ACHN (cell line): ENCODE measurements around the gene SLC34A1.

ENCODE experiments used
- DNase-seq: peaks from one replicate; pipeline ENCODE4 v3.0.0-alpha.2; 2015
- in situ Hi-C: cut with HindIII; loops from 2 replicates; pipeline ENCODE4 v1.10.0; 2017; ENCODE audit warnings: low sequenced_read_pairs, low pct_ligation_motif_present, low pct_unique_long_range_greater_than_20kb

SLC34A1 gene

DNA sequence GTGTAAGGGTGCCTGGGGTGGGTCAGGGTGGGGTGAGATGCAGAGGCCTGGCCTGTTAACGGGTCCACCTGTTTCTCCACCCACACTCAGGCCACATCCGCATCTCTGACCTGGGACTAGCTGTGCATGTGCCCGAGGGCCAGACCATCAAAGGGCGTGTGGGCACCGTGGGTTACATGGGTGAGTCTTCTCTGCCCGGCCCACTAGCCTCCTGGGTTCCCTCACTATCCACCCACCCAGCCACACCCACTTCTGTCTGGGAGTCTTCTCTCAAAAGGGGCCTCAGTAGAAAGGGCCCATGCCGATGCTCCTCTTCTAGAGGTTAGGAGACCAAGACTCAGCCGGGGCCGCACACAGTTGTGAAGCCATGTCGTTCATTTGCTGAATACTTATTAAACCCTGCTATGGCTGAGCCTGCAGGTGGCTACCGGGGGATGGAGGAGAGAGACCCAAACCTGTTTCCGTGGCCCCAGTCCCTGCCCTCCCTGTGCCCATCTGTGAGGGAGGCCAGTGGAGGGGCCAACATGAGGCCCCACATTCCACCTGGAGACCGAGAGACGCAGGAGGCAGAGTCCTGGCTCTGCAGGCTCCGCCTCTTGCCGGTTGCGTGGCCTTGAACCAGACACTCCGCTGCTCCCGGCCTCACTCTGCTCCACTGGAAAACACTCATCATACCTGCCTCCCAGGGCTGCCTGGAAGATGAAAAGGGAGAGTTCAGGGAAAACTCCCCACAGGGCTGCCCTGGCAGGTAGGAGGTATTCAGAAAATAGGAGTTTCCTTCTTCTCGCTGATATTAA is 50.9 kb downstream of the SLC34A1 start:
- in situ Hi-C loops: no loop called here

GRCh38 chr5:177435847-177436536 is 51.8 kb downstream of the SLC34A1 start:
- DNase-seq: no peak
- in situ Hi-C loops: no loop called here

More for the DNA sequence above, 50.9 kb downstream of the SLC34A1 start:
- no peak for DNase-seq

- DNase-seq: no peak
- in situ Hi-C loops: no loop called here
Observed at GRCh38 chr5:177437623-177438022, 53.4 kb downstream of the SLC34A1 start.

DNA sequence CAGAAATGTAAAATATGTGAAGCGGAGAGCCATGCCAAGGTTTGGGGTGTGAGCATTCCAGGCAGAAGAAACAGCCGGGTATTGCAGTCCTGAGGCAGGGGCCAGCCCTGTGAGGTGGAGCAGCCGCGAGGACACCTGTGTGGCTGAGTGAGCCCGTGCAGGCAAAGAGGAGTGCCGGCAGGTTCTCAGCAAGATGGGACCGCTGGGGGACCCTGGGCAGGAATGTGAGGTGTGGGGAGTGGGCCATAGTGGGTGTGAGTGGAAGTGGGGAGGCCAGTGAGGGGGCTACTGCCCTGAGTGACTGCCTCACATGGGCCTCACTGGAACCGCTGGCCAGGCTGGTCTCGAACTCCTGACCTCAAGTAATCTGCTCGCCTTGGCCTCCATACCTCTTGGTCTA is 54.2 kb downstream of the SLC34A1 start:
- in situ Hi-C loops: no loop called here
- DNase-seq: no peak

- in situ Hi-C loops: no loop called here
- DNase-seq: no peak
Observed at GRCh38 chr5:177439518-177440053, 55.4 kb downstream of the SLC34A1 start.

GRCh38 chr5:177440211-177440989 is 56.2 kb downstream of the SLC34A1 start:
- in situ Hi-C loops: no loop called here
- no peak for DNase-seq

GRCh38 chr5:177440990-177441780 is 57.0 kb downstream of the SLC34A1 start:
- in situ Hi-C loops: no loop called here
- DNase-seq: no peak

DNA sequence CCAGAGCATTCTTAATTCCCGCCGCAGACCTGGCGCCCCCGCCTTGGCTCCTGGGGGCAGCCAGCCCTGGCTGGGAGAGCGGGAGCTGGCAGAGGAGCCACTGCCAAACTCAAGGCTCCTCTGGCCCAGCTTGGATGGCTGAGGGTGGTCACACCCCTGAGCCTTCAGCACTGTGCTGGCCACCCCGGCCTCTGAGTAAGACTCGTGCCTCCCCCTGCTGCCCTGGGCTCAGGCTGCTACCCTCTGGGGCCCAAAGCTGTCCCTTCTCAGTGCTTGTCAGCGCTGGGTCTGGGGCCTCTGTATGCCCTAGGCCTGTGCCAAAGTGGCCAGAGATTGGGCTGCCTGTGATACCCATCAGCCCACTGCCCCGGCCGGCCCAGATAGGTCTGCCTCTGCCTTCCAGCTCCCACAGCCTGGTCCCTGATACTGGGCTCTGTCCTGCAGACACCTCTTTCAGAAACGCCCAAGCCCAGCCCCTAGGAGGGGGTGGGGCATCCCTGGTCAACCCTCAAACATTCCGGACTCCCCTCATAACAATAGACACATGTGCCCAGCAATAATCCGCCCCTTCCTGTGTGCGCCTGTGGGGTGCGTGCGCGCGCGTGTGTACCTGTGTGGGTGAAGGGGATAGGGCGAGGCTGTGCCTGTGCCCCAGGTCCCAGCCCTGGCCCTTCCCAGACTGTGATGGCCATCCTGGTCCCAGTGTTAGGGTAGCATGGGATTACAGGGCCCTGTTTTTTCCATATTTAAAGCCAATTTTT is 58.0 kb downstream of the SLC34A1 start:
- in situ Hi-C loops: no loop called here

GRCh38 chr5:177443144-177443983 is 59.1 kb downstream of the SLC34A1 start:
- in situ Hi-C loops: no loop called here
- DNase-seq: no peak

More for the DNA sequence above, 58.0 kb downstream of the SLC34A1 start:
- DNase-seq: no peak

DNA sequence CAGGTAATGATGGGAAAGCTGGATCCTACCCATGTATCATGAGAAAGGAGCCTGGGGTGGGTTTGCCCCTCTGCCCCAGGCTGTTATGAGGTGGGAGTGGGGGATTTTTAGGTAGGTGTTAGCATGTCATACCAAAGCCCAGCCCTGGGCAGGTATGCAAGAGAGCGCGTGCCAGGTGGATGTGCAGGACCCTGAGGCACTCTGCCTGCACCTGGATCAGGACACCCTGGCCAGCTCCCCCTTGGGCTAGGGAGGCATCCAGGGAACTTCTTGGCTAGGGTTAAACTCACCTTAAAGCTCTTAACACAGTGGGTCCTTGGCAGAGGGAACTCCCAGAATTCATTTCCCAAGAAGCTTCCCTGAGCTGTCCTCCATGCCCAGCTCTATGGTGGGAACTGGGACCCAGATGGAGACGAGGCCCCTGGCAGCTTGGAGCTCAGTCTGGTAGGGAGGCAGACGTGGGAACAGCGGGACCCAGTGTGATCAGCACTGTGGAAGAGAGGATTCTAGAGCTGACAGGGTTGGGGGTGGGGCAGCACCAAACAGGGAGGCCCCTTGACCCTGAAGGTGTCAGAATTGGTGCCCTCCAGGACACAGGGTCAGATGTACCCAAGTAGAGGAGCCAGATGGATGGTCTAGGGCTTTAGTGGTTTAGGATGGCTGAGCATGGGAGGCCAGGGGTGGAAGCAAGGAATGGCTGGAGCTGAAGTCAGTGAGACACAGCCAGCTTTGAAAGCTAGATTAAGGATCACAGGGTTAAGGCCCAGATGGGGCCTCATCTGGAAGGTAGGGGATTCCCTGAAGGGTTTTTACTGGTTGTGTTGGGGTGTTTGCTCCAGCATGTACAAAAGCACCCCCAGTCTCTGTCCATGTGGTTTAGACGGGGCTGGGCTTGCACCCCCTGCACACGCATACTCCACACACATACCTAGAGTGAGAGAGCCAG is 60.1 kb downstream of the SLC34A1 start:
- no peak for DNase-seq
- in situ Hi-C loops: no loop called here

GRCh38 chr5:177445052-177445916 is 61.0 kb downstream of the SLC34A1 start:
- DNase-seq: no peak
- in situ Hi-C loops: no loop called here

DNA sequence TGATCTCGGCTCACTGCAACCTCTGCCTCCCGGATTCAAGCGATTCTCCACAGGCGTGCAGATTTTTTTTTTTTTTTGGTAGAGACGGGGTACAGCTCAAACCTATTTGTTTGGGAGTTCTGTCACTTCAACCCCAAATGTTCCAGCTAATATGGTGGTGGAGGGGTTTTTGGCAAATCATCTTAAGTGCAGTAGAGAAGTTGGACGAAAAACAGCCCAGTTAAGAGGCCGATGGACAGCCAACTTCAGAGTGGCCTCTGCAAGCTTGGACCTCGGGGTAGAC is 61.6 kb downstream of the SLC34A1 start:
- DNase-seq: no peak
- in situ Hi-C loops: no loop called here

DNA sequence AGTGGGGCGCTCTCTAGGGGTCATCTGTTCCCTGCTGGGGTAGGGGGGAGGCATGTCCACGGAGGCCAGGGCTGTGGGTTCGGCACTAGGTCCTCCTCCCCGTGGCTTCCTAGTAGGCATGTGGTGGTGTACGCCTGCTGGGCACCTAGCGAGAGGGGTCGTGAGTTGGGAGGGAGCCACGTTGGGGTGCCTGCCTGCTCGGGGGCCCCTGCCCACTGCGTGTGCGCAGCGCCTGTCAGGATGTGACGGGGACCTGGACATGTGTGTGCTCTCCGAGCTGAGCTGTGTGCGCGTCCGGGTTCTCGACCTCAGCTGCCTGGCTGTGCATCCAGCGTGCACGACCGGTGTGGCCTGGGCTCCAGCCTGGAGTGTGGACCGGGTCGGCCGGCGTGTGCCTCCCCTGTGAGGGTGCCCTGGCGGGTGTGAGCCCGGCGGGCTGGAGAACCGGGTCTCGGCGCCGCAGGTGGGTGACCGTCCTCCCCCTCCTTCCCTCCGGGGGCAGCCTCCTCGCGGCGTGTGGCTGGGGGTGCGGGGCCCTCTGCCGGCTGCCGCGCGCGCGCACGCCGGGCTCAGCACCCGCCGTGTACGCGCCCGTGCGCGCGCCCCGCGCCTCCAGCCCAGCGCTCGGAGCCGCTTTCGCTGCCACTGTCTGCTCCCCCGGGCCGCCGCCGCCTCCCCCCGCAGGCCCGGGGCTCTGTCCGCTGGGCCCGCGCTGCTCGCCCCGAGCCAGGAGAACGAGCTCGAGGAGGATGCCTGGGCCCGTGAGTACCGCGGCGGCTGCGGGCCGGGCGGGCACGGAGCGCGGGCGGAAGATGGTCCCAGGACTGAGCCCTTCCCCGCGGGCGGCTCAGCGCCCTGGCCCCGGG is 62.2 kb downstream of the SLC34A1 start, which contains the start of gene PRR7:
TSS of gene PRR7 (plus strand) at position 615 of the 866 bp plus-strand sequence. CDS start 8,254 bp downstream, outside the sequence.
- peak; percentile 61 for DNase-seq
- in situ Hi-C loops: no loop called here

DNA sequence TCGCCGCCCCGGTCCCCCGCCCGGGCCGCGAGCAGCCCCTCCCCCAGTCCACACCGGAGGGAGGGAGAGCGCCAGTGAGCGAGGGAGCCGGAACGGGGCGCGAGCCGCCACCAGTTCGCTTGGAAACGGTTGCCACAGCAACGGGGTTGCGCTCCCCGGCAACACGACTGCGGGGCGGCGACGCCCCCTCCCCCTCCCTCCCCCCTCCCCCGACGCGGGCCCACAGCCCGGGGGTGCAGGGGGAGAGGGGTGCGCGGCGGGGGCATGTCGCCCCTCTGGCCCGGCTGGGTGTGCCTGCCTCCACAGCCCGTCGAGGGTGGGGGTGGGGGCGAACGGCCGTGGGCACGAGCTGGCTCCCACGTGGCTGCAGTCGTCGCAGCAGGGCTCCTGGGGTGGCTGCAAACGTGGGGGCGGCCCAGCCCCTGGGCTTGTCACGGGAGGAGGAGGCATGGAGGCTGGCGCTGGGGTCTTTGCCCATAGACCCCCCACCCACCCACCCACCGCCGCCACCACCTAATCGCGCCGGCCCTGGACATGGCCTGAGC is 62.9 kb downstream of the SLC34A1 start:
- in situ Hi-C loops: no loop called here
- peak; percentile 63 for DNase-seq
